ENCODE results near the gene KLHL29. TPM values are rescaled to one million over a fixed set of nuclear protein-coding genes. Genes with fewer than 3 reads are reported as not detected.

KLHL29 gene
- total RNA-seq, 1 donor from 2014 or later: 5.5 TPM

DNA sequence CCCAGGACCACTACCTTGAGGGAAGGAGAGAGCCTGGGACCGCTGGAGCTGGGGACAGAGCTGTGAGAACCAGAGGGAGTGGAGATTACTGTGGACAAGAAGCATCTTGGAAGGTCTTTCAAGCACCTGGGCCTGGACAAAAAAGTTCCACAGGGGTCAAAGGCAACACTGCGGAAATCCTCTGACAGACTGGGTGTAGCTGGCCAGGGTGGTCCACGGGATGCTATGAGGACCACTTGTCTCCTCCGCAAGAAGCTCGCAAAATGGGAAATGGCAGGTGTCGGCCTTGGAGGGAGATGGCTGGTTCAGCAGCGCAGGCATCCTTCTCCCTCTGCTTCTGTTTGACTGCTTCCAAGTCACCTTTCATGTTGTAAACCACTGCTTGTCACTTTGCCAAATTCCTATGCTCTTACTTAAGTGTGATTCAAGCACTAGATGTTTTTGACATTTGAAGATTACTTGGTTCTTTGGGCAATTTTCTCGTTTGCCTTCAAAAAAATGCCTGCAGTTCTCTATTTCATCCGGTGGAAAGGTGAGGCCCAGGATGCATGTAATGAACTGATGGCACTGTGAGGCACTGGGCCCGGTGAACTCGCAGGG is 27.7 kb downstream of the KLHL29 start:
- FAIRE-seq (peak; percentile 20), DNase-seq (ENCODE audit: low read depth) (peak; percentile 78)
- Mint-ChIP-seq H3K9me3 (ENCODE audit: unreplicated experiment) (no peaks in the 10 kb centered on the region), H3K4me1 (ENCODE audit: low read depth, unreplicated experiment) (peaks cover 21% of the 10 kb centered on the region), H3K36me3 (ENCODE audit: low read depth, unreplicated experiment) (peaks cover 9% of the 10 kb centered on the region), H3K27me3 (ENCODE audit: low read depth, unreplicated experiment) (peaks cover 28% of the 10 kb centered on the region), H3K4me3 (ENCODE audit: unreplicated experiment) (no peak overlapping the region), H3K27ac (ENCODE audit: unreplicated experiment) (peak overlapping the region; percentile 43)
- Histone ChIP-seq H3K36me3 (ENCODE audit: insufficient read depth, low read length) (no peaks in the 10 kb centered on the region), H3K27ac (ENCODE audit: low read depth, low read length) (peak overlapping the region; percentile 34), H2AFZ (ENCODE audit: low read depth, low read length) (no peak overlapping the region), H3K27me3 (ENCODE audit: insufficient read depth, low read length) (peaks cover 3% of the 10 kb centered on the region), H3K4me1 (ENCODE audit: insufficient read depth, low read length) (peaks cover 22% of the 10 kb centered on the region), H3K9ac (ENCODE audit: low read length) (no peak overlapping the region), H3K9me3 (ENCODE audit: insufficient read depth, low read depth, low read length) (no peaks in the 10 kb centered on the region), H3K79me2 (ENCODE audit: insufficient read depth, low read length) (no peaks in the 10 kb centered on the region), H3K4me3 (ENCODE audit: insufficient read depth, low read depth, low read length) (no peak overlapping the region), H4K20me1 (ENCODE audit: insufficient read depth, low read length) (peaks cover 3% of the 10 kb centered on the region), H3K4me2 (ENCODE audit: low read length) (peak overlapping the region; percentile 47)
- TF ChIP-seq, protein P1, sequence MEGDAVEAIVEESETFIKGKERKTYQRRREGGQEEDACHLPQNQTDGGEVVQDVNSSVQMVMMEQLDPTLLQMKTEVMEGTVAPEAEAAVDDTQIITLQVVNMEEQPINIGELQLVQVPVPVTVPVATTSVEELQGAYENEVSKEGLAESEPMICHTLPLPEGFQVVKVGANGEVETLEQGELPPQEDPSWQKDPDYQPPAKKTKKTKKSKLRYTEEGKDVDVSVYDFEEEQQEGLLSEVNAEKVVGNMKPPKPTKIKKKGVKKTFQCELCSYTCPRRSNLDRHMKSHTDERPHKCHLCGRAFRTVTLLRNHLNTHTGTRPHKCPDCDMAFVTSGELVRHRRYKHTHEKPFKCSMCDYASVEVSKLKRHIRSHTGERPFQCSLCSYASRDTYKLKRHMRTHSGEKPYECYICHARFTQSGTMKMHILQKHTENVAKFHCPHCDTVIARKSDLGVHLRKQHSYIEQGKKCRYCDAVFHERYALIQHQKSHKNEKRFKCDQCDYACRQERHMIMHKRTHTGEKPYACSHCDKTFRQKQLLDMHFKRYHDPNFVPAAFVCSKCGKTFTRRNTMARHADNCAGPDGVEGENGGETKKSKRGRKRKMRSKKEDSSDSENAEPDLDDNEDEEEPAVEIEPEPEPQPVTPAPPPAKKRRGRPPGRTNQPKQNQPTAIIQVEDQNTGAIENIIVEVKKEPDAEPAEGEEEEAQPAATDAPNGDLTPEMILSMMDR (IDR thresholded peaks at IDR 0.05; ENCODE audit: insufficient read depth, low read depth, low read length): no peak
- no peak for TF ChIP-seq EZH2 (IDR thresholded peaks at IDR 0.05; ENCODE audit: insufficient read depth, low read length)

GRCh38 chr2:23413641-23414040 is 28.7 kb downstream of the KLHL29 start:
- Mint-ChIP-seq H3K27ac (ENCODE audit: unreplicated experiment) (no peak overlapping the region), H3K4me3 (ENCODE audit: unreplicated experiment) (no peak overlapping the region), H3K27me3 (ENCODE audit: low read depth, unreplicated experiment) (peaks cover 28% of the 10 kb centered on the region), H3K9me3 (ENCODE audit: unreplicated experiment) (no peaks in the 10 kb centered on the region), H3K36me3 (ENCODE audit: low read depth, unreplicated experiment) (peaks cover 11% of the 10 kb centered on the region), H3K4me1 (ENCODE audit: low read depth, unreplicated experiment) (peaks cover 26% of the 10 kb centered on the region)
- DNase-seq (ENCODE audit: low read depth) (no peak), FAIRE-seq (no peak)
- Histone ChIP-seq H3K36me3 (ENCODE audit: insufficient read depth, low read length) (no peaks in the 10 kb centered on the region), H2AFZ (ENCODE audit: low read depth, low read length) (no peak overlapping the region), H3K27ac (ENCODE audit: low read depth, low read length) (no peak overlapping the region), H3K4me1 (ENCODE audit: insufficient read depth, low read length) (peaks cover 28% of the 10 kb centered on the region), H3K4me3 (ENCODE audit: insufficient read depth, low read depth, low read length) (no peak overlapping the region), H3K27me3 (ENCODE audit: insufficient read depth, low read length) (peaks cover 6% of the 10 kb centered on the region), H3K4me2 (ENCODE audit: low read length) (no peak overlapping the region), H3K79me2 (ENCODE audit: insufficient read depth, low read length) (no peaks in the 10 kb centered on the region), H3K9me3 (ENCODE audit: insufficient read depth, low read depth, low read length) (no peaks in the 10 kb centered on the region), H3K9ac (ENCODE audit: low read length) (no peak overlapping the region), H4K20me1 (ENCODE audit: insufficient read depth, low read length) (peaks cover 3% of the 10 kb centered on the region)
- TF ChIP-seq, protein P1 (IDR thresholded peaks at IDR 0.05; ENCODE audit: insufficient read depth, low read depth, low read length): no peak
- no peak for TF ChIP-seq EZH2 (IDR thresholded peaks at IDR 0.05; ENCODE audit: insufficient read depth, low read length)

DNA sequence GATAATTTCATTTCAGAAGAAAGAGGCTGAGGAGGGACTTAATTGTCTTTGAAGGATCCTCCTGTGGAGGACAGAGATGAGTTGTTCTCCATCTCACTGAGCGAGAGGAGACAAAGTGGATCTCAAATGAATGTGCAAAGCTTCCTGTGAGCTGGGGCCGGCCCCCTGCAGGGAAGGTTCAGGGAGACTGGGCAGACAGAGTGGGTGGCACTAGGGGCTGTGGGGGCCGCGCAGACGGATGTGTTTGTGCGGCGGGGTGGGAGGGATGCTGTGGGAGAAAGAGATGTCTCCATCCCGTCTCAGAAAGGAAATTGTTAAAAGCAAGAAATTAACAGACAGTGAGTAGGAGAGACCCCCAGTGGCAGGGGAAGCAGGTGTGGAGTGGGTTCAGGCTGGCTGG is 29.1 kb downstream of the KLHL29 start:
- Mint-ChIP-seq H3K36me3 (ENCODE audit: low read depth, unreplicated experiment) (peaks cover 11% of the 10 kb centered on the region), H3K4me1 (ENCODE audit: low read depth, unreplicated experiment) (peaks cover 31% of the 10 kb centered on the region), H3K27ac (ENCODE audit: unreplicated experiment) (peak overlapping the region; percentile 58), H3K27me3 (ENCODE audit: low read depth, unreplicated experiment) (peaks cover 28% of the 10 kb centered on the region), H3K9me3 (ENCODE audit: unreplicated experiment) (no peaks in the 10 kb centered on the region), H3K4me3 (ENCODE audit: unreplicated experiment) (no peak overlapping the region)
- H3K36me3 ChIP-seq (ENCODE audit: insufficient read depth, low read length): no peaks in the 10 kb centered on the region
- peaks cover 3% of the 10 kb centered on the region for H3K27me3 ChIP-seq (ENCODE audit: insufficient read depth, low read length)
- no peak overlapping the region for H3K9ac ChIP-seq (ENCODE audit: low read length)
- no peaks in the 10 kb centered on the region for H3K79me2 ChIP-seq (ENCODE audit: insufficient read depth, low read length)
- H3K9me3 ChIP-seq (ENCODE audit: insufficient read depth, low read depth, low read length): no peaks in the 10 kb centered on the region
- H3K27ac ChIP-seq (ENCODE audit: low read depth, low read length): no peak overlapping the region
- no peak overlapping the region for H2AFZ ChIP-seq (ENCODE audit: low read depth, low read length)
- peaks cover 3% of the 10 kb centered on the region for H4K20me1 ChIP-seq (ENCODE audit: insufficient read depth, low read length)
- H3K4me2 ChIP-seq (ENCODE audit: low read length): no peak overlapping the region
- FAIRE-seq (no peak), DNase-seq (ENCODE audit: low read depth) (no peak)
- no peak overlapping the region for H3K4me3 ChIP-seq (ENCODE audit: insufficient read depth, low read depth, low read length)
- H3K4me1 ChIP-seq (ENCODE audit: insufficient read depth, low read length): peaks cover 32% of the 10 kb centered on the region
- TF ChIP-seq EZH2 (IDR thresholded peaks at IDR 0.05; ENCODE audit: insufficient read depth, low read length): no peak
- TF ChIP-seq, protein P1 (IDR thresholded peaks at IDR 0.05; ENCODE audit: insufficient read depth, low read depth, low read length): no peak
